Effector memory CD4-positive, alpha-beta T cell (primary cell): Measurements from ENCODE around the gene GRIK2.

Experiments
- DNase-seq, 3 donors: peaks; one replicate each; pipeline ENCODE4 v3.0.0-alpha.2; 2020
- H3K27ac ChIP-seq: 2 replicates; pipeline ENCODE4 v1.7.0; 2013; ENCODE audit warnings: mild to moderate bottlenecking, low read length, moderate library complexity; ENCODE audit not compliant: insufficient read depth, poor library complexity, severe bottlenecking
- H3K27me3 ChIP-seq: replicated peaks from 2 replicates; pipeline ENCODE4 v1.7.0; 2013; ENCODE audit warnings: mild to moderate bottlenecking, low read length; ENCODE audit not compliant: insufficient read depth, control insufficient read depth, poor library complexity, severe bottlenecking
- H3K36me3 ChIP-seq: 2 replicates; pipeline ENCODE4 v1.7.0; 2013; ENCODE audit warnings: mild to moderate bottlenecking, low read length, moderate library complexity; ENCODE audit not compliant: control insufficient read depth, insufficient read depth
- H3K4me1 ChIP-seq: 2 replicates; pipeline ENCODE4 v1.7.0; 2013; ENCODE audit warnings: low read length, mild to moderate bottlenecking; ENCODE audit not compliant: control insufficient read depth, insufficient read depth, poor library complexity, severe bottlenecking
- H3K4me3 ChIP-seq: 2 replicates; pipeline ENCODE4 v1.7.0; 2013; ENCODE audit warnings: low read length, low read depth, mild to moderate bottlenecking; ENCODE audit not compliant: insufficient read depth, poor library complexity, severe bottlenecking
- H3K9me3 ChIP-seq: 2 replicates; pipeline ENCODE4 v1.7.0; 2013; ENCODE audit warnings: mild to moderate bottlenecking, low read length, moderate library complexity; ENCODE audit not compliant: control insufficient read depth

The GRIK2 gene

GRCh38 chr6:101450901-101451300, 57.4 kb downstream of the GRIK2 start:
- no peaks in the 10 kb centered on the region for H3K9me3 ChIP-seq
- no peak overlapping the region for H3K27ac ChIP-seq
- H3K36me3 ChIP-seq: no peaks in the 10 kb centered on the region
- no peak for DNase-seq
- H3K4me3 ChIP-seq: no peak overlapping the region
- H3K4me1 ChIP-seq: no peaks in the 10 kb centered on the region
- no peaks in the 10 kb centered on the region for H3K27me3 ChIP-seq

- H3K4me3 ChIP-seq: no peak overlapping the region
- H3K36me3 ChIP-seq: no peaks in the 10 kb centered on the region
These were observed 58.5 kb downstream of the GRIK2 start for GRCh38 chr6:101451981-101452380.

GRCh38 chr6:101453221-101453620, 59.7 kb downstream of the GRIK2 start:
- no peak overlapping the region for H3K4me3 ChIP-seq
- no peaks in the 10 kb centered on the region for H3K27me3 ChIP-seq
- H3K27ac ChIP-seq: no peak overlapping the region
- DNase-seq: no peak
- H3K36me3 ChIP-seq: no peaks in the 10 kb centered on the region
- no peaks in the 10 kb centered on the region for H3K4me1 ChIP-seq
- no peaks in the 10 kb centered on the region for H3K9me3 ChIP-seq

More at GRCh38 chr6:101451981-101452380, 58.5 kb downstream of the GRIK2 start:
- Histone ChIP-seq H3K27me3 (no peaks in the 10 kb centered on the region), H3K9me3 (no peaks in the 10 kb centered on the region), H3K27ac (no peak overlapping the region), H3K4me1 (no peaks in the 10 kb centered on the region)
- DNase-seq: no peak

- no peak overlapping the region for H3K27ac ChIP-seq
These were observed 60.7 kb downstream of the GRIK2 start for GRCh38 chr6:101454106-101454676.

GRCh38 chr6:101458336-101458735, 64.8 kb downstream of the GRIK2 start:
- no peak for DNase-seq
- H3K27me3 ChIP-seq: no peaks in the 10 kb centered on the region
- no peaks in the 10 kb centered on the region for H3K4me1 ChIP-seq
- no peak overlapping the region for H3K4me3 ChIP-seq
- no peaks in the 10 kb centered on the region for H3K36me3 ChIP-seq
- no peaks in the 10 kb centered on the region for H3K9me3 ChIP-seq
- H3K27ac ChIP-seq: no peak overlapping the region

More at GRCh38 chr6:101454106-101454676, 60.7 kb downstream of the GRIK2 start:
- DNase-seq: no peak
- H3K27me3 ChIP-seq: no peaks in the 10 kb centered on the region
- no peak overlapping the region for H3K4me3 ChIP-seq
- no peaks in the 10 kb centered on the region for H3K4me1 ChIP-seq
- H3K36me3 ChIP-seq: no peaks in the 10 kb centered on the region
- H3K9me3 ChIP-seq: no peaks in the 10 kb centered on the region

- no peak for DNase-seq
- H3K4me1 ChIP-seq: no peaks in the 10 kb centered on the region
- no peaks in the 10 kb centered on the region for H3K9me3 ChIP-seq
- no peak overlapping the region for H3K4me3 ChIP-seq
- H3K27ac ChIP-seq: no peak overlapping the region
- no peaks in the 10 kb centered on the region for H3K36me3 ChIP-seq
- no peaks in the 10 kb centered on the region for H3K27me3 ChIP-seq
These were observed 65.3 kb downstream of the GRIK2 start for GRCh38 chr6:101458826-101459225.

- no peaks in the 10 kb centered on the region for H3K9me3 ChIP-seq
- no peak for DNase-seq
- no peaks in the 10 kb centered on the region for H3K36me3 ChIP-seq
- no peak overlapping the region for H3K27ac ChIP-seq
- no peak overlapping the region for H3K4me3 ChIP-seq
- H3K4me1 ChIP-seq: no peaks in the 10 kb centered on the region
- no peaks in the 10 kb centered on the region for H3K27me3 ChIP-seq
These were observed 69.1 kb downstream of the GRIK2 start for GRCh38 chr6:101462576-101462975.

GRCh38 chr6:101465863-101466262, 72.4 kb downstream of the GRIK2 start:
- no peak for DNase-seq
- no peaks in the 10 kb centered on the region for H3K27me3 ChIP-seq
- no peak overlapping the region for H3K4me3 ChIP-seq
- no peaks in the 10 kb centered on the region for H3K36me3 ChIP-seq
- no peak overlapping the region for H3K27ac ChIP-seq
- no peaks in the 10 kb centered on the region for H3K4me1 ChIP-seq
- H3K9me3 ChIP-seq: no peaks in the 10 kb centered on the region

GRCh38 chr6:101477436-101477835, 83.9 kb downstream of the GRIK2 start:
- H3K36me3 ChIP-seq: no peaks in the 10 kb centered on the region
- H3K27me3 ChIP-seq: no peaks in the 10 kb centered on the region
- H3K27ac ChIP-seq: no peak overlapping the region
- H3K9me3 ChIP-seq: no peaks in the 10 kb centered on the region
- no peak for DNase-seq
- H3K4me1 ChIP-seq: no peaks in the 10 kb centered on the region
- H3K4me3 ChIP-seq: no peak overlapping the region

GRCh38 chr6:101478891-101479290, 85.4 kb downstream of the GRIK2 start:
- H3K4me1 ChIP-seq: no peaks in the 10 kb centered on the region
- H3K36me3 ChIP-seq: no peaks in the 10 kb centered on the region
- DNase-seq: no peak
- H3K27me3 ChIP-seq: no peaks in the 10 kb centered on the region
- no peak overlapping the region for H3K4me3 ChIP-seq
- no peaks in the 10 kb centered on the region for H3K9me3 ChIP-seq
- H3K27ac ChIP-seq: no peak overlapping the region
